Measurements from ENCODE around the gene GALNT17. TPM values are rescaled to one million over a fixed set of nuclear protein-coding genes. Genes with fewer than 3 reads are reported as not detected.

Gene GALNT17
- total RNA-seq, 1 experiment from 2014 or later = not detected

GRCh38 chr7:71129126-71129525, 2.8 kb upstream of the GALNT17 start:
- intact Hi-C loops (cut with micrococcal nuclease; ENCODE audit: unreplicated experiment) = no loop called here

GRCh38 chr7:71130031-71130679, 1.8 kb upstream of the GALNT17 start:
- Histone ChIP-seq H4K20me1 (ENCODE audit: insufficient read depth) (no peaks in the 10 kb centered on the region), H3K4me3 (no peak overlapping the region), H3K36me3 (ENCODE audit: low read depth) (no peaks in the 10 kb centered on the region), H3F3A (ENCODE audit: insufficient read depth, low read depth) (no peaks in the 10 kb centered on the region), H2AFZ (no peak overlapping the region), H3K79me2 (ENCODE audit: low read depth) (no peaks in the 10 kb centered on the region), H3K4me2 (no peak overlapping the region), H3K27ac (no peak overlapping the region), H3K27me3 (ENCODE audit: insufficient read depth, low read depth) (peaks cover 5% of the 10 kb centered on the region; the same call in 1 of the 2 replicates), H3K4me1 (replicated peaks; ENCODE audit: insufficient read depth) (no peaks in the 10 kb centered on the region), H3K9me3 (ENCODE audit: insufficient read depth, low read depth) (no peaks in the 10 kb centered on the region), H3K9me2 (ENCODE audit: insufficient read depth) (no peaks in the 10 kb centered on the region)
- TF ChIP-seq CTCF (conservative IDR thresholded peaks at IDR 0.05) = no peak
- no peak for TF ChIP-seq EZH2 (IDR thresholded peaks at IDR 0.05; ENCODE audit: low read depth)
- POLR2A ChIA-PET (ENCODE audit: unreplicated experiment) = no interaction called here
- CTCF ChIA-PET = no interaction called here
- DNase-seq = no peak
- intact Hi-C loops (cut with micrococcal nuclease; ENCODE audit: unreplicated experiment) = no loop called here
- no TSS peak for BruUV-seq (replicated peaks)

More at GRCh38 chr7:71129126-71129525, 2.8 kb upstream of the GALNT17 start:
- no peaks in the 10 kb centered on the region for H3K9me3 ChIP-seq (ENCODE audit: insufficient read depth, low read depth)
- no peaks in the 10 kb centered on the region for H3K9me2 ChIP-seq (ENCODE audit: insufficient read depth)
- TF ChIP-seq EZH2 (IDR thresholded peaks at IDR 0.05; ENCODE audit: low read depth) (no peak), CTCF (conservative IDR thresholded peaks at IDR 0.05) (no peak)
- no peak overlapping the region for H3K27ac ChIP-seq
- H3F3A ChIP-seq (ENCODE audit: insufficient read depth, low read depth) = no peaks in the 10 kb centered on the region
- ChIA-PET POLR2A (ENCODE audit: unreplicated experiment) (no interaction called here), CTCF (no interaction called here)
- H4K20me1 ChIP-seq (ENCODE audit: insufficient read depth) = no peaks in the 10 kb centered on the region
- peaks cover 5% of the 10 kb centered on the region; the same call in 1 of the 2 replicates for H3K27me3 ChIP-seq (ENCODE audit: insufficient read depth, low read depth)
- no peaks in the 10 kb centered on the region for H3K79me2 ChIP-seq (ENCODE audit: low read depth)
- no peak for DNase-seq
- H2AFZ ChIP-seq = no peak overlapping the region
- no peaks in the 10 kb centered on the region for H3K4me1 ChIP-seq (replicated peaks; ENCODE audit: insufficient read depth)
- no TSS peak for BruUV-seq (replicated peaks)
- no peaks in the 10 kb centered on the region for H3K36me3 ChIP-seq (ENCODE audit: low read depth)
- no peak overlapping the region for H3K4me2 ChIP-seq
- no peak overlapping the region for H3K4me3 ChIP-seq

GRCh38 chr7:71131256-71132126, 453 bp upstream of the GALNT17 start:
- CTCF ChIA-PET = no interaction called here
- no peaks in the 10 kb centered on the region for H4K20me1 ChIP-seq (ENCODE audit: insufficient read depth)
- H3K4me3 ChIP-seq = no peak overlapping the region
- TF ChIP-seq CTCF (conservative IDR thresholded peaks at IDR 0.05) (no peak), EZH2 (IDR thresholded peaks at IDR 0.05; ENCODE audit: low read depth) (no peak)
- BruUV-seq (replicated peaks) = no TSS peak
- H3K27ac ChIP-seq = no peak overlapping the region
- H3K9me3 ChIP-seq (ENCODE audit: insufficient read depth, low read depth) = no peaks in the 10 kb centered on the region
- intact Hi-C loops (cut with micrococcal nuclease; ENCODE audit: unreplicated experiment) = no loop called here
- H3K4me2 ChIP-seq = no peak overlapping the region
- H3K36me3 ChIP-seq (ENCODE audit: low read depth) = no peaks in the 10 kb centered on the region
- POLR2A ChIA-PET (ENCODE audit: unreplicated experiment) = no interaction called here
- no peak overlapping the region for H2AFZ ChIP-seq
- H3F3A ChIP-seq (ENCODE audit: insufficient read depth, low read depth) = no peaks in the 10 kb centered on the region
- H3K79me2 ChIP-seq (ENCODE audit: low read depth) = no peaks in the 10 kb centered on the region
- H3K9me2 ChIP-seq (ENCODE audit: insufficient read depth) = no peaks in the 10 kb centered on the region
- H3K27me3 ChIP-seq (ENCODE audit: insufficient read depth, low read depth) = peaks cover under 1% of the 10 kb centered on the region; the same call in 1 of the 2 replicates
- no peak for DNase-seq
- H3K4me1 ChIP-seq (replicated peaks; ENCODE audit: insufficient read depth) = no peaks in the 10 kb centered on the region
